Measurements from ENCODE around the gene LRR1.

GRCh38 chr14:49583629-49584028 lies 15.1 kb upstream of the LRR1 start:
- TF ChIP-seq POLR2AphosphoS5 (IDR thresholded peaks at IDR 0.05; ENCODE audit: low read depth, low read length) (no peak), REST (IDR thresholded peaks at IDR 0.05; ENCODE audit: insufficient read depth in 1 of 2, low read depth in 2 of 2, low read length in 2 of 2) (no peak), TAF1 (IDR thresholded peaks at IDR 0.05; ENCODE audit: borderline replicate concordance, insufficient read depth, low read length) (no peak), FOXP2 (optimal IDR thresholded peaks at IDR 0.05; ENCODE audit: borderline replicate concordance, extremely low read depth, extremely low read length, insufficient read depth) (no peak)
